ENCODE measurements around the gene PDZD2.

DNA sequence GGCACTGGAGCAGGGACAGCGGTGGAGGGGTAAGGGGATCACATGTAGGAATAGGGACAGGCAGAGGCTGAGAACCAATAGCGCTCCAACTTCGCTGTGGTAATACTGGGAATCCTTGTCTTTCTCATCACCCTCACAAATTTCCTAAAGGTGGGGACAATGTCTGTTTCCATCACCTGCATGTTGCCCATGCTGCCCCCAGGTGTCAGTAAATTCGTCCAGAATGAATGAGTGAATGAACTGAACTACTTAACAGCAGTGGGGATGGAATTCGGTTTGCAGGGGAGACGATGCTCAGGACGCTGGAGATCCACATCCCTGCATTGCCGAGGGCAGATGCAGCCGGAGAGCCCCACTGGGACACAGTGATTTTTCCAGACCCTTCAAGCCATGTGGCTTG lies 129.9 kb downstream of the PDZD2 start:
- TF ChIP-seq, protein P1, sequence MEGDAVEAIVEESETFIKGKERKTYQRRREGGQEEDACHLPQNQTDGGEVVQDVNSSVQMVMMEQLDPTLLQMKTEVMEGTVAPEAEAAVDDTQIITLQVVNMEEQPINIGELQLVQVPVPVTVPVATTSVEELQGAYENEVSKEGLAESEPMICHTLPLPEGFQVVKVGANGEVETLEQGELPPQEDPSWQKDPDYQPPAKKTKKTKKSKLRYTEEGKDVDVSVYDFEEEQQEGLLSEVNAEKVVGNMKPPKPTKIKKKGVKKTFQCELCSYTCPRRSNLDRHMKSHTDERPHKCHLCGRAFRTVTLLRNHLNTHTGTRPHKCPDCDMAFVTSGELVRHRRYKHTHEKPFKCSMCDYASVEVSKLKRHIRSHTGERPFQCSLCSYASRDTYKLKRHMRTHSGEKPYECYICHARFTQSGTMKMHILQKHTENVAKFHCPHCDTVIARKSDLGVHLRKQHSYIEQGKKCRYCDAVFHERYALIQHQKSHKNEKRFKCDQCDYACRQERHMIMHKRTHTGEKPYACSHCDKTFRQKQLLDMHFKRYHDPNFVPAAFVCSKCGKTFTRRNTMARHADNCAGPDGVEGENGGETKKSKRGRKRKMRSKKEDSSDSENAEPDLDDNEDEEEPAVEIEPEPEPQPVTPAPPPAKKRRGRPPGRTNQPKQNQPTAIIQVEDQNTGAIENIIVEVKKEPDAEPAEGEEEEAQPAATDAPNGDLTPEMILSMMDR (IDR thresholded peaks at IDR 0.05): no peak
- no peak for TF ChIP-seq POLR2A (IDR thresholded peaks at IDR 0.05)

All from prostate gland (tissue), 2 donors.